ENCODE data around the gene MYBPHL. TPM values are rescaled to one million over a fixed set of nuclear protein-coding genes. Genes with fewer than 3 reads are reported as not detected.

Gene MYBPHL
- total RNA-seq, 1 donor: not detected

DNA sequence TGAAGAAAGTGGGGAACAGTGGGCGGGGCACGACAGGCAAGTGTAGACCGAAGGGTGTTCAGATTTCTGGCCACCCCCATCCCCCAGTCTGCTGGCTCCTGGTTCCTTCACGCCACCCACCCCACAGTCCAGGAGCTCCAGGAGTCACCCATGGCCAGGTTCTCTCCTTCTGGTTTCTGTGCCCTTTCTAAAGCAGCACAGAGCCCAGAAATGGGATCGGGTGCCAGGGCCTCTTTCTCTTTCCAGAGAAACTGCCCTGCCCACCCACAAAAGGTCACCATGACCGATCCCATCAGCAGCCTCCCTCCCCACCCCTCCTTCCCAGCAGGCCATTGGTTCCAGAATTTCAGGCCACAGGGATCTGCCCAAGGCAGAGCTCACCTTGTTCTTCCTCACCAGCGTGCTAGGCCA, 60.7 kb downstream of the MYBPHL start:
- TF ChIP-seq, protein P1, sequence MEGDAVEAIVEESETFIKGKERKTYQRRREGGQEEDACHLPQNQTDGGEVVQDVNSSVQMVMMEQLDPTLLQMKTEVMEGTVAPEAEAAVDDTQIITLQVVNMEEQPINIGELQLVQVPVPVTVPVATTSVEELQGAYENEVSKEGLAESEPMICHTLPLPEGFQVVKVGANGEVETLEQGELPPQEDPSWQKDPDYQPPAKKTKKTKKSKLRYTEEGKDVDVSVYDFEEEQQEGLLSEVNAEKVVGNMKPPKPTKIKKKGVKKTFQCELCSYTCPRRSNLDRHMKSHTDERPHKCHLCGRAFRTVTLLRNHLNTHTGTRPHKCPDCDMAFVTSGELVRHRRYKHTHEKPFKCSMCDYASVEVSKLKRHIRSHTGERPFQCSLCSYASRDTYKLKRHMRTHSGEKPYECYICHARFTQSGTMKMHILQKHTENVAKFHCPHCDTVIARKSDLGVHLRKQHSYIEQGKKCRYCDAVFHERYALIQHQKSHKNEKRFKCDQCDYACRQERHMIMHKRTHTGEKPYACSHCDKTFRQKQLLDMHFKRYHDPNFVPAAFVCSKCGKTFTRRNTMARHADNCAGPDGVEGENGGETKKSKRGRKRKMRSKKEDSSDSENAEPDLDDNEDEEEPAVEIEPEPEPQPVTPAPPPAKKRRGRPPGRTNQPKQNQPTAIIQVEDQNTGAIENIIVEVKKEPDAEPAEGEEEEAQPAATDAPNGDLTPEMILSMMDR (IDR thresholded peaks at IDR 0.05; ENCODE audit: extremely low read depth, low read depth, low read length): no peak

DNA sequence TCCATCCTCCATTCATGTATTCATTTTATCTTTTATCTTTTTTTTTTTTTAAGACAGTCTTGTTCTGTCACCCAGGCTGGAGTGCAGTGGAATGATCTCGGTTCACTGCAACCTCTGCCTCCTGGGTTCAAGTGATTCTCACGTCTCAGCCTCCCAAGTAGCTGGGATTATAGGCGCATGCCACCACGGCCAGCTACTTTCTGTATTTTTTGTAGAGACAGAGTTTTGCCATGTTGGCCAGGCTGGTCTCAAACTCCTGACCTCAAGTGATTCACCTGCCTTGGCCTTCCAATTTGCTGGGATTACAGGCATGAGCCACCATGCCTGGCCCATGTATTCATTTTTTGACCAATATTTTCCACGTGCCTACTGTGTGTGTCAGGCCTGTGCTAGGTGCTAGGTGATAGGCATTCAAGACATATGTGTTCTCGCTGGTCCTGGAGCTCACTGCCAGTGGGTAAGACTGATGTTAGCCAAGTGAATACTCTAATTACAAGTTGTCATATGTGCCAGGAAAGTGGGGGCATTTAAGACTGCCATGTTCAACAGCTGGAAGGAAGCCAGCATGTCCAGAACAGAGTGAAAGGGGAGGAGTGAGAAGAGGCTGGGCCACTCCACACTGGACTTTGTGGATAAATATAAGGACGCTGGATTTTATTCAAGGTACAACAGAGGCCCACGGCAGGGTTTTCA, 62.8 kb downstream of the MYBPHL start:
- TF ChIP-seq, protein P1 (IDR thresholded peaks at IDR 0.05; ENCODE audit: extremely low read depth, low read depth, low read length): no peak
- no peak overlapping the region for H3K27ac ChIP-seq (ENCODE audit: low read depth, low read length)

More for the DNA sequence above, 60.7 kb downstream of the MYBPHL start:
- peak; percentile 92 for DNase-seq (ENCODE audit: insufficient read length, low spot score, missing footprints)
- H3K4me2 ChIP-seq (ENCODE audit: insufficient read depth, low read length): no peak overlapping the region
- H4K20me1 ChIP-seq (ENCODE audit: insufficient read depth, low read length): no peaks in the 10 kb centered on the region
- peaks cover 5% of the 10 kb centered on the region for H3K27me3 ChIP-seq (ENCODE audit: insufficient read depth, low read length)
- no peak overlapping the region for H3K27ac ChIP-seq (ENCODE audit: low read depth, low read length)
- H3K79me2 ChIP-seq (ENCODE audit: insufficient read depth, low read length): no peaks in the 10 kb centered on the region
- peaks cover 11% of the 10 kb centered on the region for H3K4me1 ChIP-seq (ENCODE audit: insufficient read depth, low read length)
- no peaks in the 10 kb centered on the region for H3K9me3 ChIP-seq (ENCODE audit: low read depth, low read length)
- H3K4me3 ChIP-seq (ENCODE audit: insufficient read depth, low read length): no peak overlapping the region
- no peaks in the 10 kb centered on the region for H3K36me3 ChIP-seq (ENCODE audit: insufficient read depth, low read length)
- no peak overlapping the region for H2AFZ ChIP-seq (ENCODE audit: low read length)

DNA sequence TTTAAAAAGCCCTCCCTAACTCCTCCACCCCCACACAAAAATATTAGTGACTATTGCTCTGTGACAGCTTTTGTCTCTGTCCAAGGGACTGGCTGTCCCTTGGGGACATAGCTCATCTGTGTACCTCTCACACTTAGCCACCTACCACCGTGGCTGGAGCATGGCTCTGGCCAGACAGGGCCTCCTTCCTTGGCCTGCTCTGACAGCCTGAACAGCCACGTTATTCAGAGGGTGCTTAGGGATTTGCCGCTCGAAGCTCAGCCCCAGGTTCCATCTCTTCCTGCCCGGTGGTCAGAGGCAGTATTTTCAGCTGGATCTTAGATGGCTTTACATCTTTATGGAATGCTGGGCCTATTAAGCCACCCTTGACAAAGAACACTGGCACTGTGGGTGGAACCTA, 63.6 kb downstream of the MYBPHL start:
- Histone ChIP-seq H3K9me3 (ENCODE audit: low read depth, low read length) (no peaks in the 10 kb centered on the region), H3K4me1 (ENCODE audit: insufficient read depth, low read length) (peaks cover 20% of the 10 kb centered on the region), H3K27ac (ENCODE audit: low read depth, low read length) (no peak overlapping the region), H3K36me3 (ENCODE audit: insufficient read depth, low read length) (peaks cover 7% of the 10 kb centered on the region), H3K4me3 (ENCODE audit: insufficient read depth, low read length) (no peak overlapping the region), H3K4me2 (ENCODE audit: insufficient read depth, low read length) (no peak overlapping the region), H2AFZ (ENCODE audit: low read length) (no peak overlapping the region), H3K79me2 (ENCODE audit: insufficient read depth, low read length) (no peaks in the 10 kb centered on the region), H3K27me3 (ENCODE audit: insufficient read depth, low read length) (peaks cover 5% of the 10 kb centered on the region), H4K20me1 (ENCODE audit: insufficient read depth, low read length) (peaks cover 5% of the 10 kb centered on the region)
- DNase-seq (ENCODE audit: insufficient read length, low spot score, missing footprints): peak; percentile 30
- TF ChIP-seq, protein P1 (IDR thresholded peaks at IDR 0.05; ENCODE audit: extremely low read depth, low read depth, low read length): no peak

More for the DNA sequence above, 62.8 kb downstream of the MYBPHL start:
- Histone ChIP-seq H3K27me3 (ENCODE audit: insufficient read depth, low read length) (peaks cover 5% of the 10 kb centered on the region), H3K79me2 (ENCODE audit: insufficient read depth, low read length) (no peaks in the 10 kb centered on the region), H3K4me3 (ENCODE audit: insufficient read depth, low read length) (no peak overlapping the region), H2AFZ (ENCODE audit: low read length) (no peak overlapping the region), H3K4me1 (ENCODE audit: insufficient read depth, low read length) (peaks cover 23% of the 10 kb centered on the region), H3K36me3 (ENCODE audit: insufficient read depth, low read length) (no peaks in the 10 kb centered on the region), H4K20me1 (ENCODE audit: insufficient read depth, low read length) (peaks cover 5% of the 10 kb centered on the region), H3K4me2 (ENCODE audit: insufficient read depth, low read length) (no peak overlapping the region), H3K9me3 (ENCODE audit: low read depth, low read length) (no peaks in the 10 kb centered on the region)
- DNase-seq (ENCODE audit: insufficient read length, low spot score, missing footprints): peak; percentile 45

DNA sequence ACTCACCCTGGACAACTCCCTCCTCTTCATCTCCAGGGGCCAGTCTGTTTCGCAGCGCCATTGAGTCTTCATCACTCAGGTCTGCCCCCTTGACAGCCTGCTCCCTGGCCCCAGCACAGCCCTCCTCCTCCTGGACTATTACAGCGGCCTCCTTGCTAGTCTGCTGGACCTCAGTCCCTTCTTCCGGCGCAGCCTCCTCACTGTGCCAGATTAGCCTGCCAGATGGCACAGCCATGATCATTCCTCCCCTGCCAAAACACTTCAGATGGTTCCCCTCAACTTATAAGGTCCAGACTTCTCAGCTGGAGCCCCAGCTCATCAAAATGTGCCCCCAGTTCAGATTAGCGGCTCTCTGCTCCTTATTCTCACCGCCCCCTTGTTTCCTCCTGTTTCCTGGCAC, 64.4 kb downstream of the MYBPHL start:
- Histone ChIP-seq H3K9me3 (ENCODE audit: low read depth, low read length) (no peaks in the 10 kb centered on the region), H4K20me1 (ENCODE audit: insufficient read depth, low read length) (peaks cover 7% of the 10 kb centered on the region), H3K4me1 (ENCODE audit: insufficient read depth, low read length) (peaks cover 20% of the 10 kb centered on the region), H3K36me3 (ENCODE audit: insufficient read depth, low read length) (peaks cover 15% of the 10 kb centered on the region), H3K27ac (ENCODE audit: low read depth, low read length) (no peak overlapping the region), H3K27me3 (ENCODE audit: insufficient read depth, low read length) (peaks cover 5% of the 10 kb centered on the region), H2AFZ (ENCODE audit: low read length) (no peak overlapping the region), H3K79me2 (ENCODE audit: insufficient read depth, low read length) (no peaks in the 10 kb centered on the region), H3K4me3 (ENCODE audit: insufficient read depth, low read length) (no peak overlapping the region), H3K4me2 (ENCODE audit: insufficient read depth, low read length) (no peak overlapping the region)
- TF ChIP-seq, protein P1 (IDR thresholded peaks at IDR 0.05; ENCODE audit: extremely low read depth, low read depth, low read length): no peak
- peak; percentile 89 for DNase-seq (ENCODE audit: insufficient read length, low spot score, missing footprints)

Other genes starting within 250 kb of the MYBPHL start
- gene TAF13, start 231.0 kb downstream of the MYBPHL start, total RNA-seq: 61.0 and 84.7 TPM in 2 replicates
- 24.6 and 30.1 TPM in 2 replicates for gene TMEM167B, start 216.2 kb downstream of the MYBPHL start, total RNA-seq
- gene ELAPOR1, start 192.9 kb downstream of the MYBPHL start, total RNA-seq: 0.36 and 0.59 TPM in 2 replicates
- gene SARS1, start 93.1 kb downstream of the MYBPHL start, total RNA-seq: 361 and 392 TPM in 2 replicates
- 1.4 and 1.5 TPM in 2 replicates for gene CELSR2, start 57.5 kb downstream of the MYBPHL start, total RNA-seq
- gene PSRC1, start 23.9 kb downstream of the MYBPHL start, total RNA-seq: 5.4 and 5.9 TPM in 2 replicates
- 45.1 and 48.5 TPM in 2 replicates for gene SORT1, start 90.9 kb upstream of the MYBPHL start, total RNA-seq
- gene PSMA5, start 119.4 kb upstream of the MYBPHL start, total RNA-seq: 41.5 and 45.6 TPM in 2 replicates
- gene SYPL2, start 159.5 kb upstream of the MYBPHL start, total RNA-seq: 0.88 and 1.8 TPM in 2 replicates
- 1.8 and 3.5 TPM in 2 replicates for gene ATXN7L2, start 176.9 kb upstream of the MYBPHL start, total RNA-seq
- 6.5 and 10.5 TPM in 2 replicates for gene CYB561D1, start 187.1 kb upstream of the MYBPHL start, total RNA-seq
- gene AMIGO1, start 202.7 kb upstream of the MYBPHL start, total RNA-seq: 2.1 and 2.5 TPM in 2 replicates
- not detected in 2 replicates for gene GPR61, start 232.9 kb upstream of the MYBPHL start, total RNA-seq
- 14.1 and 15.0 TPM in 2 replicates for gene GNAI3, start 241.6 kb upstream of the MYBPHL start, total RNA-seq

Measured in osteoblast (primary cell).